ENCODE measurements around the gene TNXB. TPM values are rescaled to one million over a fixed set of nuclear protein-coding genes. Genes with fewer than 3 reads are reported as not detected.

TNXB gene
- total and polyA plus RNA-seq, 2 donors (not counting 3 experiments of a cell fraction or from before 2014, with no cell fraction given), result 0.47 to 2.7 TPM

DNA sequence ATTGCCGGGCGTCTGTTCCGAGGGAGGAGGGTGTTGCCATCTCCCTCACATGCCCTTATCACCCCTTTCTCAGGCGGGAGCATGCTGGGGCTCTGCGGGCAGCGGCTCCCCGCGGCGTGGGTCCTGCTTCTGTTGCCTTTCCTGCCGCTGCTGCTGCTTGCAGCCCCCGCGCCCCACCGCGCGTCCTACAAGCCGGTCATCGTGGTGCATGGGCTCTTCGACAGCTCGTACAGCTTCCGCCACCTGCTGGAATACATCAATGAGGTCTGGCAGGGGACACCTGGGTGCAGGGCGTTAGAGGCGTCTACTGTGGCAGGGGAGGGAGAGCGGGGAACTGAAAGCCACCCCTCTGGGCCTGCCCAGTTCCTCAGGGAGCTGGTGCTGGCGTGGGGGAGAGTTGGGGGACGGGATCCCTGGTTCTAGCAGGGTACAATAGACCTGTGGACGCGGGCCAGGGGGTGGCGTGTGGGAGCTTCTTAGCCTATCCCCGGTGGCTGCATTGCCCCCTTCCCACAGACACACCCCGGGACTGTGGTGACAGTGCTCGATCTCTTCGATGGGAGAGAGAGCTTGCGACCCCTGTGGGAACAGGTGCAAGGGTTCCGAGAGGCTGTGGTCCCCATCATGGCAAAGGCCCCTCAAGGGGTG, 45.5 kb upstream of the TNXB start:
- POLR2A ChIA-PET, result no interaction called here
- H3K4me2 ChIP-seq (ENCODE audit: insufficient read depth, low read length), result peak overlapping the region; percentile 40
- peak overlapping the region; percentile 64 for H3K9ac ChIP-seq (replicated peaks; ENCODE audit: extremely low read depth, insufficient read depth, low read length)
- peaks cover 4 to 5% of the 10 kb centered on the region in 2 experiments for H3K27me3 ChIP-seq (ENCODE audit: control insufficient read depth in 2 of 2, insufficient read depth in 2 of 2, low read length in 2 of 2)
- no TSS peak for BruUV-seq (replicated peaks)
- no peak for TF ChIP-seq MYC (IDR thresholded peaks at IDR 0.05; ENCODE audit: low read depth, low read length)
- TF ChIP-seq, protein P1, sequence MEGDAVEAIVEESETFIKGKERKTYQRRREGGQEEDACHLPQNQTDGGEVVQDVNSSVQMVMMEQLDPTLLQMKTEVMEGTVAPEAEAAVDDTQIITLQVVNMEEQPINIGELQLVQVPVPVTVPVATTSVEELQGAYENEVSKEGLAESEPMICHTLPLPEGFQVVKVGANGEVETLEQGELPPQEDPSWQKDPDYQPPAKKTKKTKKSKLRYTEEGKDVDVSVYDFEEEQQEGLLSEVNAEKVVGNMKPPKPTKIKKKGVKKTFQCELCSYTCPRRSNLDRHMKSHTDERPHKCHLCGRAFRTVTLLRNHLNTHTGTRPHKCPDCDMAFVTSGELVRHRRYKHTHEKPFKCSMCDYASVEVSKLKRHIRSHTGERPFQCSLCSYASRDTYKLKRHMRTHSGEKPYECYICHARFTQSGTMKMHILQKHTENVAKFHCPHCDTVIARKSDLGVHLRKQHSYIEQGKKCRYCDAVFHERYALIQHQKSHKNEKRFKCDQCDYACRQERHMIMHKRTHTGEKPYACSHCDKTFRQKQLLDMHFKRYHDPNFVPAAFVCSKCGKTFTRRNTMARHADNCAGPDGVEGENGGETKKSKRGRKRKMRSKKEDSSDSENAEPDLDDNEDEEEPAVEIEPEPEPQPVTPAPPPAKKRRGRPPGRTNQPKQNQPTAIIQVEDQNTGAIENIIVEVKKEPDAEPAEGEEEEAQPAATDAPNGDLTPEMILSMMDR (IDR thresholded peaks at IDR 0.05; ENCODE audit: extremely low read depth in 1 of 2, insufficient read depth in 1 of 2, low read depth in 1 of 2, low read length in 2 of 2), result peak; percentile 17 to 34
- H3K9me1 ChIP-seq (replicated peaks; ENCODE audit: control insufficient read depth, extremely low read depth, insufficient read depth, low read length), result no peaks in the 10 kb centered on the region
- H4K20me1 ChIP-seq (replicated peaks; ENCODE audit: control insufficient read depth, extremely low read depth, insufficient read depth, low read length), result no peaks in the 10 kb centered on the region
- dilution Hi-C loops (cut with MboI; ENCODE audit: extremely low pct_ligation_motif_present, low sequenced_read_pairs), result no loop called here
- intact Hi-C loops (cut with micrococcal nuclease), result loop anchor here (1.0 kb wide), 4 partner anchors 22 to 41 kb away; partner anchors contain the start of genes AGPAT1 and FKBPL
- peak overlapping the region; percentile 76 for H2AFZ ChIP-seq (ENCODE audit: low read depth, low read length)
- peak; percentile 68 for DNase-seq (ENCODE audit: low read depth, low spot score)
- peaks cover 4% of the 10 kb centered on the region for H3K79me2 ChIP-seq (ENCODE audit: control insufficient read depth, insufficient read depth, low read length)
- H3K4me1 ChIP-seq (ENCODE audit: control insufficient read depth, extremely low read depth, insufficient read depth, low read length), result peaks cover 21% of the 10 kb centered on the region
- peak overlapping the region; percentile 51 for H3K27ac ChIP-seq (ENCODE audit: insufficient read depth, low read depth, low read length)
- H3K9me3 ChIP-seq (replicated peaks; ENCODE audit: control insufficient read depth, insufficient read depth, low read length), result no peaks in the 10 kb centered on the region
- peak; percentile 24 for FAIRE-seq
- H3K36me3 ChIP-seq (ENCODE audit: control insufficient read depth in 2 of 2, extremely low read depth in 1 of 2, insufficient read depth in 2 of 2, low read length in 2 of 2), result peaks cover 0 to 7% of the 10 kb centered on the region in 2 experiments
- CTCF ChIA-PET, result interaction anchor here (1.0 to 1.2 kb wide), 3 partner anchors 15 to 41 kb away, joined by 3 to 7 read pairs (median 3); no protein-coding TSS in a partner anchor
- H3K4me3 ChIP-seq (replicated peaks in 1 of 3; ENCODE audit: insufficient read depth in 1 of 3, low read depth in 1 of 3, low read length in 3 of 3), result peak overlapping the region; percentile 41 to 71 (median 60)

Measured in endothelial cell of umbilical vein (primary cell).